HG03354 (cell line): Measurements from ENCODE around the gene MEGF11.
"Not testable (repeated sequence)": the region's sequence is repeated elsewhere in the genome, so short reads cannot be mapped to it uniquely, and the experiment has no call there.

Source experiments
- ATAC-seq: cut with Tn5 transposase; IDR thresholded peaks from one replicate; pipeline ENCODE4 v1.9.1; 2021; ENCODE audit warnings: mild to moderate bottlenecking; ENCODE audit not compliant: unreplicated experiment, poor library complexity, severe bottlenecking

MEGF11 gene

DNA sequence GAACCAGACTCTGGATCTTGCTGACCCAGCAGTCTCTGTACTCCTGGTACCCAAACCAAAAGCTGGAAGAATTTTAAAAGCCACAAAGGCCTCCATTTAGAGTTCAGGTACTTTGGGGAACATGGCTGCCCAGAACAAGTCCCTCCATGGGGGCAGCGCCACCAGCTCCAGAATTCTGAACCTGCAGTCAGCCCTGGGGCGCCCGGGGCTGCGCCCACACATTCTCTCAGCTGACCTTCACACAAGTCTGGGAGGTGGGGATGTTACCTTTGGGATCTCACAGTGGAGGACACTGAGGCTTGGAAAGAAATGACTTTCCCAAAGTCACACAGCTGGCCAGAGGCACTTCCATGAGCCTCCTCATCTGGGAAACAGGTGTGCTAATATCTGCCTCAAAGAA is 229.4 kb downstream of the MEGF11 start:
- no peak for ATAC-seq

DNA sequence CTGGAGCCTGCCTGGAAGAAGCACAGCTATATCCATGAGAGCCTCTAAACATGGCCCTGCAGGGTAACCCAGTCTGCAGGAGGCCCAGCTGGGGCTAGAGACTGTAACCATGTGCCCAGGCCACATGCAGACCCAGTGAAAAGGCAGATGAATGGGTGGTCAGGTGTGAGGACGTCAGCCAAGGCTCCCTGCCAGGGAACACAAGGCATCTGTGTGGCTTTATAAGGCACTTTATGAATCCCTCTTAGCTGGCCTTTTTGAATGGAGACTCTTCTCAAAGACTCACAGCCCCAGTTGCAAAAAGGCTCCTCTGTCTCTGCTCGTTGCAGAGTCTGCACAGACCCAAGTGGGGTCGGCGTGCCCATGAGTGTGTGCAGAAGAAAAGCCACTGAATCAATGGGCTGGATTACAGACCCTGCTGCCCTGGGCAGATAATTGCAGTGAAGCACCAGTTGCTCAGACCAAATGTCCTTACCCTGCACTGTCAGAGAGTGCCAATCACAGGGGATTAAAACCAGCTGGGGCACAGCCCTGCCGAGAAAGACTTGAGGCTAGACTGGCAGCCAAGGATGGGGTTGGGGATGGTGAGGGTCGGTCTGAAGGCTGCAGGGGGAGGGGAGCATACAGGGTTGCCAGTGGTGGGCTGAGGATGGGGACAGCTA is 230.1 kb downstream of the MEGF11 start:
- no peak for ATAC-seq

DNA sequence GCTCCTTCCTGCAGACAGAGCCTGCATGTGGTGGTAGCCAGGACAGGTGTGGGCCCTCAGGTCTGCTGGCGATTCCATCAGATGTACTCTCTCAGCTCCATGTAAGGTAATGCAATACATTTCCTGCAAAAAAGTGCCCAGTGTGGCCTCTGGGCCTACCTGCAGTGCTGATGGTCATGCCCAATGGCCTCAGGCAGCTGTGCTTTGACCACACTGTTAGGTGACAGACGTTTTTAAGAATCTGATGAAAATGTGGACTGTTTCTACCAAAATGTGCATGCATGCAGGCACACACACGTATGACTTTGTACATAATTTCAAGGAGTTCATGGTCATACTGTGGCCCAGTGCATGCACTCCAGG is 231.4 kb downstream of the MEGF11 start:
- no peak for ATAC-seq

DNA sequence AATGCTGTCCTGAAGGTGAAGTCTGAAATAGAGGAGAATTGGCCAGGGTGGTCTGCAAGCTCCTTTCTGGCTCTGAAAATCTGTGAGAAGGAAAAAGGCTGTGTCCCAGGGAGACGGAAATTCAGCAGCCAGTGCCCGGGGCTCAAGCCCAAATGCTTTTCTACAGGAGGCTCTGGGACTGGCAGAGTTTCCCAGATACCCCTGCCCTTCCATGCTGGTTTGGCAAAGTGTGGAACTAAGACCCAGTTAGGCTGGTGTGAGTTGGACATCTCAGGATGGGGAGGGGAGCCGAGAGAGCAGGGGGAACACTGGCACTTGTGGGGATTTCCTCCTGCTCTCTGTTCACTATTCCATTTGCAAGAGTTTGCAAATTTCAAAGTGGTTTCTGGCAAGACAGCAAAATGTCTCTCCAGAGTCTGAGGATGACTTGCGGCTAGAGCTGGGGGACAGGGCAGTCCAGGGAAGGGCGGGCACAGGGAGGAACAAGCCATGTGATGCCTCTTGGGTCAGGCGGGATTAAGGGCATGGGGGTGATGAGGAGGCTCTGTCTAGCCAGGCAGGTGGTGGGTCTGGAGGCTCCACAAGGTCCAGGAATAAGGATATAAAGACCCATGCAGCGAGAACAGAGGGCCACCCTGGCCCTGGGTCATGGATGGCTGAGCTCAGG is 231.9 kb downstream of the MEGF11 start:
- ATAC-seq: no peak

DNA sequence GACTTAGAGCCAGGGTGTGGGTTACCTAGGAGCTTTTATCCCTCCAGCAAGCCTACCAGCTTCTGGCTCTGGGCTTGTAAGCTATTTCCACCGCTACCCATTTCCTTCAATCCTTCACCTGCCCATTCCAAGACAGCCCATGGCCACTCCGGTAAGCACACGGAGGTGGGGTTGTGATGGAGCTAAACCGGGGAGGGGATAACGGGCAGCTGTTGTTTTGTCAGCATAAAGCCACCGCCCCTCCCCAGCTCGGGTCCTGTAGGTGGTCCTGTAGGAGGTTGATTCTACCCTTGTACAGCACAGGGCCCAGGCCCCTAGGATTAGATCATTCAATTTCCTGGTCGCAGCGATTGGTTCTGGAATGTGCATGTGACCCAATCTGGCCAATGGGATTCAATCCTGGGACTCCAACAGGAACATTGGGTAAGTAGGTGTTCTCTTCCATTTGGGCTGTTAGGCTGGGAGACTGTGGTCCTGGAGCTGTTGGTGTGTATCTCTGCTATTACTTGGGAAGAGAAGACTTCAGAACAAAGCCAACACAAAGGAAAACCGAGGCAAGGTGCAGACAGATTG is 233.6 kb downstream of the MEGF11 start:
- ATAC-seq: no peak

DNA sequence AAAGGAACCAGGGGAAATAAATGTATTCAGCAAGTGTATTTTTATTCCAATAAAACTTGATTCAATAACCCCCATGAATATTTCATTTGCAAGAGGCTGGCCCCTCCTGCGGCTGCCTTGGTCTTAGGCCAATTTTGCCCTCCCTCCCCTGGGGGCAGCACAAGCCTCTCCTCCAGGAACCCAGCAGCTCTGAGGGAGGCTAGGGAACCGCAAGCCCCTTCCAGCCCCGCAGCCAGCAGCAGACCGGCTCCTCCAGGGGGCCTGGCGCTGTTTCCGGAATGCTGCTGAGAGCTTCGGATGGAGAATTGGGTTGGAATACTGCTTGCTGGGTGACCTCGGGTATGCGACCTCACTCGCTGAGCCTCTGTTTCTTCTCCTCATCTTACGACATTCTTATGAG is 234.2 kb downstream of the MEGF11 start:
- ATAC-seq: no peak

DNA sequence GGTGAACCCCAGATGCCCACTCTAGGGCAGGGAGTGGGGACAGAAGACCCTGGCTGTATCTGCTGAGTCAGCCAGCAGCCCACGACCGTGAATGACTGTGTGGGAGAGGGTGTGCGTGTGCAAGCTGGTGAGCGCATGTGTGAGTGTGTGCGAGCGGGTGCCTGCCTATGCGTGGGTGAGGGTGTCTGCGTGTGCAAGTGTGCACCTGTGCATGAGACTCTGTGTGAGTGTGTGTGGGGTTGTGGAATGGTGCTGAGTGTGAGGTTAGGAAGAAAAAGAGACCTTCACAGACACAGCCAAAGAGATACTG is 235.1 kb downstream of the MEGF11 start:
- ATAC-seq: no peak

DNA sequence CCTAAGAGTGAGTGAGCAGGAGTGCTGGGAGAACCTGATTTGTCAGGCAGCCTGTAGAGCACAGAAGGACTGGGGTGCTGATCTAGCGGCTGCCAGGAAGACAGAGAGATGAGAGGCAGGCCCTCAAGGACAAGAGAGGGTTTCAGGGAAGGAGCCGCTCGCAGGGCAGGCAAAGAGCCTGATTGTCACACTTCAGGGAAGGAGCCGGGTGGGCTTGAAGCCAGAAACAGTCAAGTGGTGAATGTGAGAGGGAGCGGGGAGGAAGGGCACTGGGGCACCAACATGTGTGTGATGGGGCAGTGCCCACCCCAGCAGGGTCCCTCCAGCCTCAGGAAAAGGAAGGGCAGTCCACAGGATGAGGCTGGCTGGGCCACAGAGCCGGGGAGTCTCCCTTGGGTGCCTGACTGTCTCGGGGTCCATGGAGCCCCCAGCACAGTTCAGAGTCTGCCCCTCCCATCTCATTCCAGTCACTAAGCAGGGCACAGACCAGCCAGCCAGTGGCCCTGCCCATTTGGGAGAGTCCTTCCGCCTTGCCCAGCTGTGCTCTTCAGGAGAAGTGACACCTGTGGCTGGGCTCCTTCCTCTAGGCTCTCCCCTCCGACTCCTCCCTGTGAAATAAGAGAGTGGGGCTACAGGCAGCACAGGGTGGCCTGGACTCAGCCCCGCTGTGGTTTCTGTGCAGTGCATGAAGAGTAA is 235.6 kb downstream of the MEGF11 start:
- no peak for ATAC-seq

DNA sequence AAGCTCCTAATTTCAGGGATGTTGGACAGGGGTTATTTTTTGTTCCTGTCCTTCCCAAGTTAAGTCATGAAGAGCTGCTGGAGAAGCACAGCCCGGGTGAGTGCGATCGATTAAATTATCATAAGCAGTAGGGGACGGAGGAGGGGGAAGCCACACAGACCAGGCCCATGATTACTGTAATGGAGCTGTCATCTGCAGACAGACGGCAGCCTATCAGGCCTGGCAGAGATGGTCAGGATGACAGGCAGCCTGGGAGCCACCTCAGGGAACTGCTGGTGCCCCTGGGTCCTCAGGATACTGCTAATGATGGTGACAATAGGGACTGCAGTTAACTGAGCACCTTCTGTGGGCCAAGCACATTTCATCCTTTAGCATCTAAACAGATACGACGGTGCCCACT is 236.6 kb downstream of the MEGF11 start:
- no peak for ATAC-seq

DNA sequence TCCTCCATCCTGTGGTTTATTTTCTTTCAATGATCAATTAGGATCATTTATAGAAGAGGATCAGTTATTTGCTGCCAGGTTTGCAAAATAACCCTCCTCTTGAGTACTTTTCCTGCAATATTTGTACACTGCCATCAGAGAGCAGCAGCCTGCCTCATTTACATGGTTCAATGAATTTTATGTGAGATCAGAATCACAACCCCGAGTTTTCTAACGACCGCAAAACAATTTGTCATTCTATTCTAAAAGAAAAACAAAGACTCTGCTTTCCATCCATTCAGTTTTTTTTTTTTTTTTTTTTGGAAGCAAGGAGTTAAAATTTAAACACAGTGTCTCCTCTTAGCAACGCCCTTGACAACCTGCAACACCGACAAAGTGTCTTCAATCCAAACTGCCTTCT is 237.4 kb downstream of the MEGF11 start:
- no peak for ATAC-seq

DNA sequence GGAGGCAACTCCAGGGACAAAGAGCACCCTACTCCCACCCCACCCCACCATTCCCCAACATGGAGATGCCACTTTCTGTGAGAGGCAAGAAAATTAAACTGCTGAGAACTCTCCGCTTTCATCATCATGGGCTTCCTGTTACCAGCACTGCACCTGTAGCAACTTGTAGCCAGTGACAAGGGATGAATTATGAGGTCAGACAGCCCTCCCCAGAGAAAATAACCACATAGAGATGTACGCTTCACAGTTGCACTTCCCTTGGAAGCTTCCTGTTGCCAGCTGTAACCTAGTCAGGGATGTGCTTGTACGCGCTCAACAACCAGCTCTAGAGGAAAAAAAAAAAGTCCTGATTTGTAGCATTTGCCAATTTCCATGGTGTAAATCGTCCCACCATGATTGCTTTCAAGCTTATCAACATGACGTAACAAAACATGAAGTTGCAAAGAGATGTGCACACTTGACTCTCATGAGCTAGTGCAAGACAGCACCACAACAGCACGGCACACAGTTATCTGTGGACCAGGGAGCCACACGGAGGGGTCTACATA is 238.8 kb downstream of the MEGF11 start:
- no peak for ATAC-seq

DNA sequence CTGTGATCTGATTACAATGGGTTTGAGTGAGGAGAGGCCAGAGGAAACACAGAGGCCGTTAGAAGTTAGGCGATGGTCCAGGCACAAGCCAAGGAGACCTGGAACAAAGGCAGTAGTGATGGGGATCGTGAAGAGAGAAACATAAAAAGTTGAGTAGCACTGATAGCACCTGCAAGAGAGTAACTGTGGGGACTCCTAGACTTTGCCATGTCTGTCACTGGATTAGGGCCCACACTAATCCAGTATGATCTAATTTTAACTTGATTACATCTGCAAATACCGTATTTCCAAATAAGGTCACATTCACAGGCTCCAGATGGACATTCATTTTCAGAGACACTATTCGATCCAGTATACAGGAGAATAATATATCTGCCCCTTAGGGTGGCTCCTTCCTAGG is 239.5 kb downstream of the MEGF11 start:
- ATAC-seq: no peak

DNA sequence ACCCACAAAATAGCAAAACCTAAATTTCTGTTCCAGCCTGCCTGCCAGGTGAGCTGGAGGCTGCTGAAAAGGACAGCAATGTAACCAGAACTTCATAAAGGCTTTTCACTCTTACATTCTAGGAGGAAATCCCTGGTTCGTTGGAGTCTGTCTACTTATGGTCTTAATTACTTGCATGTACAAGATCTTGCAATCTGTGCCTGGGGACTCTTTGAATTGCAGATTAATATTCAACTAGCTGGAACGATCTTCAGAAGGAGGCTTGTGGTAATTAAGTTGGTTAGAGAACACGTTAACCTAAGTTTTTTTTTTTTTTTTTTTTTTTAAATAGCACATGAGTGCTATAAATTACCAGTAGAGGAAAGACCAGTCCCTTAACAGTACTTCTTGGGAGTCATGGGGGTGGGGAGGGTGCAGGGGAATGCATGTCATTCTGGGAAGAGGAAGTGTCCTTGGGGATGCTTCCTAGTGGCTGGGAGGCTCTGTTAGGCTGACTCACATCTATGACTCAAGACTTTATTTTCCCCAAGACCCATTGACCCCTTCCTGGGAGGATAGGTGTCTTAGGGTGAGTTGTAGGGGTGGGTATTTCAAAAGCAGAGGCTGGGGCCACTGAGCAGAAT is 244.5 kb downstream of the MEGF11 start:
- no peak for ATAC-seq

DNA sequence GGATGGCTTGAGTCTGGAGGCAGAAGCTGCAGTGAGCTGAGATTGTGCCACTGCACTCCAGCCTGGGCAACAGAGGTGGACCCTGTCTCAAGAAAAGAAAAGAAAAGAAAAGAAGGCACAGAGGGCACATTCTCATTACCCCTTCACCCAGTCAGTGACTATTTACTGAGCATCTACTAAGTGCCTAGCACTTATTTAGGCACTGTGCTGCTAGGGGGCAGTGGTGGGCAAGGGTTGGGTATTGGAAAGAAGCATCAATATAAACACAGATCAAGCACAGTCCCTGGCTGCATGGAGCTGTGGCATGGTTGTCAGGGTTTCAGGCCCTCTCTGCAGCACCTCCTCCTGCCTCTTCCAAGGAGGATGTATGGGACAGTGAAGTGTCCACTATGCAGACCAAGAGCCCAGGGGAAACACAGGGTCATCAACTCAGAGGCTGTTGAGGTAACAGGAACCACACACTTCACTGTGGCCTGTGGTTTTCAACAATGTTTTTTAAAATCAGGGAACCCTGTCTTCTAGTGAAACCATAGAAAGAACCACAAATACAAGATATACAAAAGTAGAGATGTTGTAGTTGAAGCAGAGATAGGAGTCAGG is 245.8 kb downstream of the MEGF11 start:
- ATAC-seq: no peak

DNA sequence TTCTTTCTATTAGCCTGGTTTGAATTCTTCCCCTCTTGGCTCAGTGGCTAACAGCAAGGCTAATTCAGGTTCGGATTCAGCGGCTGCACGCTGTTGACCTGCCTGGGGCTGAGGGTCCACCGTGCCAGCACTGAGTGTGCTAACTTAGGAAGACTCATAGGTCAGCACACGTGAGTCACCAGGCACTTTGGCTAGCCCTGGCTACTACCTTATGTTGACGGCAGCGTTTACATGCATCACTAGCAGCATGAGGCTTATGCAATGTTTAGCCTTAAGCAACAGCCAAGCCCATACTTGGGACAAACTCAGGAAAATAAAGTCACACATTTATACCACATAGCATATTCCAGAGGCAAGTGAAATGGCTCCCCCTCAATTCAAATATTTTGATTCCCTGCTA is 246.6 kb downstream of the MEGF11 start:
- no peak for ATAC-seq

DNA sequence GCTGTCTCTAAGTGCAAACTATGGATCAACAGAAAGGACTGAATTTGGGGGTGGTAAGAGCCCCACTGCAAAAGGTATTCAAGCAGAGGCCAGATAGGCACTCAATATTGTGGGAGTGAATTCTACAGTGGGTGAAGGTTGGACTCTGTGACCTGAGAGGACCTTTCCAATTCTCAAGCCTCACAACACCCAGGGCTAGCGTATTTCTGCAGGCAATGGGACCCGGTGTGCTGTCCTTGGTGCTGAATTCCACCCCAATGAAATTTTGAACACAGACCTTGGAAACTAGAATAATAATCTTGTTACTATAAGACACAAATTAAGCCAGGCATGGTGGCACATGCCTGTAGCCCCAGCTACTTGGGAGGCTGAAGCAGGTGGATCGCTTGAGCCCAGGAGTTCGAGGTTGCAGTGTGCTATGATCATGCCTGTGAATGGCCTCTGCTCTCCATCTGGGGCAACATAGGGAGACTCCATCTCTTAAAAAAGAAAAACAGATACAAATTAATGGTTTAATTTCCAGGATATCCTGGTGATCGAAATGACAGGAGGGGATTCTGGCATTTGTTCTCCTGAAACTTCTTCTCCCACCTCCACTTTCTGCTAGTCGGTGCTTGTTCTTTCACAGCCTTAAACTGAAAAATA is 248.8 kb downstream of the MEGF11 start:
- ATAC-seq: no peak

DNA sequence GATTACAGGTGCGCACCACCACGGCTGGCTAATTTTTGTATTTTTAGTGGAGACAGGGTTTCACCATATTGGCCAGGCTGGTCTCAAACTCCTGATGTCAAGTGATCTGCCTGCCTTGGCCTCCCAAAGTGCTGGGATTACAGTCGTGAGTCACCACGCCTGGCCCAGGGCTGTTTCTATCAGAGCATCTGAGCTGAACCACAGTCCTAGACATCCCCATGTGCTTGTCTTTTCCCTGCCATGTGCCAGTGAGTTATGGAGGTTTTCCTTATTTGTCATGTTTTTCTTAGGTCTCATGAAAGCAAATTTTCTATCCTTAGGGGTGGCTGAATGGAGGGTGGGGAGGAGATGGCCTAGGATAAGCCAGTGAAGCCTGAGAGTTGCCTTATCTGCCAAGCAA is 250.4 kb downstream of the MEGF11 start:
- ATAC-seq: not testable (repeated sequence)

DNA sequence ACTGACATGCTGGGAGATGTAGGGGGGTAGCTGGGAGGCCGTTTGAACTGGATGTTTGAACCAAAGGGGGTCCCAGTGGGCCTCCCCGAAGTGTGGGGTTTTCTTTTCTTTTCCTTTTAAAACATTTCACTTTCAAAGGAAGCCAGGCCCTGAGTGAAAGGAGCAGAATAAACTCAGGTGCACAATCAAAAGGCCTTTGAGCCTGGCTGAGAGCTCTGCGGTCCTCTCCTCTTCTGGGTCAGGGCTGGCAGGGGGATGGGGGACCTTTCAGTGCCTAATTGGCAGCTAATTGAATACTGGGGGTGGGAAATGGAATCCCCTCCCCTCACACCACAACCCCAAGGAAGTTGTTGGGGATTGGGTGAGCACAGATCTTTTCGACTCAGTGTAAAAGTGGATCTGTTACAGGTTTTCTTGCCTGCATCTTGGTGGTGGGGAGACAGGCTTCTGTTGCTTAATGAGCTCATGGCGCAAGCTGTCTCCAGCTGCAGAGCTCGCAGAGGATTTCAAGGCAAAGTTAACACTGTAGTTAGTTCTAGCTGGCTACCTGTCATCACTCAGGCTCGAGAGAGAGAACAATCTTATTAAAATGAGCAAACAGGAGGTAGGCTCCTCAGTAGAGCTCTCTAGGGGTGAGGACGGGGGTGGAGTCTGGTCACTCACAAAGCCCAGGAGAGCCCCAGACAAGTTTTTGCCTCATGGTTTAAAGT is 251.7 kb downstream of the MEGF11 start:
- ATAC-seq: no peak

DNA sequence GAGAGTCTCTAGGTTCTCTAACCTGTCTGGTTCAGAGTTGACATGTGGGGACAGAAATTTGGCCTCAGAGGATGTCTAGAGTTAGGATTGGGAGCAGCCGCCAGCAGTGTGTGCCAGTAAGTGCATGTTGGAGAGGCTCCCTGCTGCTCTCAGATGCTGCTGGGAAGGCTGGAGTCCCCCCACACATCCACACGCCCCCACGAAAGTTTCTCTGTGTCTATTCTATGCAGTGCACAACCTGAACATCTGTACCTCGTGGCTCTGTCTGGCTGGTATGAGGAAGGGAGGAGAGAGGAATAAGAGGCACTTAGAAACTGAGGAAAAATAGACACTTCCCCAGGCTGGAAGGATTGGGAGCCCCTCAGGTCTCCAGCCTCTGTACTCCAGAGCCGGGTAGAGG is 252.5 kb downstream of the MEGF11 start:
- ATAC-seq: no peak
